NCI-H82 (cell line): ENCODE data around the gene ASCC1.

Experiments
- DNase-seq: peaks from one replicate; lab custom pipeline; 2025; lab: John Stamatoyannopoulos, UW

ASCC1 gene

DNA sequence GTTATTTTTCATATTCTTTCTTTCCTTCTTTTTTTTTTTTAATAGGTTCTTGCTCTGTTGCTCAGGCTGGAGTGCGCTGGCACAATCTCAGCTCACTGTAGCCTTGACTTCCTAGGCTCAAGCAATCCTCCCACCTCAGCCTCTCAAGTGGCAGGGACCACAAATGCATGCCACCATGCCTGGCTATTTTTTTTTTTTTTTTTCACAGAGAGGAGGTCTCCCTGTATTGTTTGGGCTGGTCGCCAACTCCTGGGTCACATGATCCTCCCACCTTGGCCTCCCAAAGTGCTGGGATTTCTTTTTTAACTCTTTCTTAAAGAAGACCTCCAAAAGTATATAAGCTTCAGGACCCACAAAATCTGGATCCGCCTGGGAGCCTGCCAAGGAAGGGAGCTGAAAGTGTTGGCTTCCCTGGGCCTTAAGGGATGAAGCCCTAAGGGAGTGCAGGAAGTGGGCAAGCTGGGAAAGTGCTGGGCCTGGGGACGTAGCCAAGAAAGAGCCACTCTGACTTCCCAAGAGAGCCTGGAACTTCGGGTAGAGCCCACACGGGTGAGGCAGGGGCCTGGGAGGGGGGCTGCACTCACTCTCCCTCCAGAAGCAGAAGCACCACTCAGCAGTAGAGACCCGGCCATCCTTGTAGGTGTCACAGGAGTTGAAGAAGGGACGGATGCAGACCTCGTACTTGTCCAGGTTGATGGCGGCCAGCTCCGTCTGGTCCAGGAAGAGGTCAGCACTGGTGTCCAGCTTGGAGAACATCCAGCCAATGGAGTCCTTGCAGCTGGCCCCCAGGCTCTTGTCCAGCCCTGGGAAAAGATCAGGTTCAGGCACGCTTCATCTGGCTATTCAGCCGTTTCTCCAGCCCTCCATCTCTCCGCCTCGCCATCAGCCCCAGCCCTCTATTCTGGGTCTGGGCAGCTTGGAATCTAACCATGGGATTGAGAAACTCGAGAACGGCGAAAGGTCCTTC is 149.5 kb downstream of the ASCC1 start:
- no peak for DNase-seq

DNA sequence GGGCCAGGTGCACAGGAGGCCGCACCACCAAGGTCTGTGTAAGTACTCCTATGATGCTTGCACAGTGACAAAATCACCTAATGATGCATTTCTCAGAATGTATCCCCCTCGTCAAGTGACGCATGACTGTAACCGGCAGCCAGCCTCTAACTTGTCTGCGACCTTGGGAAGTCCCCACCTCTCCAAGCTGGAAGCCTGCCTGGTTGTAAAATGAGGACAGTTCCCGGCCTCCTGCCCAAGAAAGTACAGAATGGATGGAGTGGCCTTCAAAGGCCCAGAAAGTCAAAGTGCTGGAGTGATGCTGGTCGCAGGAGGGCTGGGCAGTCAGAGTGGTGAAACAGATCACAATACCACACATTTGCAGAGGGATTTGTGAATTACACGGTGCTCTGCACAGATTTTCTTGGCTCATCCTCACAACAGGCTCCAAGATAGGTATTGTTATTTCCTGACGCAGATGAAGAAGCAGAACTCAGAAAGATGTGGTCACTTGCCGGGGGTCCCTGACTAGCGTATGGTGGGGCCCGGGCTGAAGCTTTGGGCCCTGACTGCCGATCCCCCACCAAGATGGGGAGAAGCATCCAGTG is 150.5 kb downstream of the ASCC1 start:
- DNase-seq = no peak

DNA sequence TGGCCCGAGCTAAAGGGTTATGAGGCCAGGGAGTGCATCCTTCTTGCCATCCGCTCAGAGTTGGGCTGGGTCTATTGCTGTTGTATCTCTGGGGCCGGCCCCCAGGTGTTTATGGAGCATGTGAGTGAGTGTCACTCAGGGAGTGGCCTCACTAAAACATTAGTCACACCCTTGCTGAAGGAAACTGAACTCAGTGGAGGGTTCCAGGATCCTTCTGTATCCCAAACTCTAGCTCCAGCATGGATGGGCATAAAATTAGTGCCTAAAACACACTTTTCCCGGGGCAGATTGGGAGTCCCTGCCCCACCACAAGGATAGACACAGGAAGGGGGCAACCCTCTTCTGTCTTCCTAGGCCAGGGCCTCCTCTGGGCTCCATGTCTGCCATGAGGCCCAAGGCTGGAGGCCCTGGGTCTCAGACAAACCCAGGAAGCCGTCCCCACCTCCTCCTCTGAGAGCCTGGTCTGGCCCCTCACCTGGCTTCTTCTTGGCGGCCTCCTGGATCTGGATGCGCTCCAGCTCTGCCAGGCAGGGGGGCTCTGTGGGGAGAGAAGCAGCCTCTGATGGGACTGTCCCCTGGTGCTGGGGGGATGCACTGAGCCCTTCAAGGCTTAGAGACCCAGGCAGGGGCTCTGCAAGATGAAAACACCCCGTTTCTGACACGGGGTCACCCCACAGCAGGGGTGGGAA is 152.2 kb downstream of the ASCC1 start:
- DNase-seq = no peak

DNA sequence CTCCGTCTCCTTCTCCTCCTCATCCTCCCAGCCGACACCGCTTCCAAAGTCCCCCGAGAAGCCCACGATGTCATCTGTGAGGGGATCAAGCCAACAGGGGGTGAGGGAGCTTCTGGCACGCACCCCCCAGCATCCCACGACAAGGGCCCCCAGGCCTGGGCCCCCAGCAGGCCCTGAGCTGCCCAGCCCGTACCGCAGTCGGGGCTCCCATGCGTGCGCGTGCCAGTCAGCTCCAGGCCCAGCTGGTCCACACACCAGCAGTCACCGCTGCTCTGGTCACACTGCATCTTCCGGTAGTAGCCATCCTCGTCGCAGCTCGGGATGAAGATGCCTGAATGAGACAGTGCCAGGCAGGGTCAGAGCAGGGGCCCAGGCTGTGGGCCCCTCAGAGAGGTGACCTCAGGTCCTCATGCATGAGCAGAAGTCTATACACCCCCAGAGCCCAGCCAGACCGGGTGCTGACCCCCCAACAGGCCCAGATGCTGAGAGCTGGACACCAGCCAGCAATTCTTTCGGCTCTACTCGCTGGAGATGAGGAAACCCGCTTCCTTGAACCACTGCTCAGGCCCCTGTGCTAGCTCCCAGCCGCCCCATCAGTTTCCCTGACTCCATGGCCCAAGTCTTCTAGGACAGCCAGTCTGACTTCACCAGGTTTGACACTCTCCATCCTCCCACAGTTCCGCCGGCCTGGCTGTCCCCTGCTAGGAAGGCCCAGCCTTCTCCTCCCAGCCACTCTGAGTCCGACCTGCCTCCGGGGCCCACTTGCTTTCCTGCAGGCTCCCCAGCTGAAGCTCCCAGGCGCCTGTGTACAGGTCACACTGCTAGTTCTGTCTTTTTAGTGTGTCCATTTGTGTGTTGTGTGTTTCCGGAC is 153.0 kb downstream of the ASCC1 start:
- DNase-seq = no peak

DNA sequence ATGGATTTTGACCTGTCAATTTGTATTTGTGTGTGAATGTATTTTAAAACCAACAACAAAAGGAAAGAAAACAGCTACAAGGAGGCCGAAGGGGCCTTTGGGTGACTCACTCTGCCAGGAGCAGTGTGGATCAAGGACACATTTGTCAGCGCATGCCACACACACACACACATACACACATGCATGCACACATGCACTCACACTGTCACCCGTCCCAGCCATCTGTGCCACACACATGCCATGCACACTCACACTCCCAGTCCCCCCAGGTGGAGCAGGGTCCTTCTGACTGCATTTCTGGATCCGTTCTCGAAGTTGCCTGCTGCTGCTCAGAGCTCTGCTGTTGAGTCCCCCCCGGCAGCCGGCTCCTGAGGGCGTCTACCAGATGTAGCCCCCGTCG is 153.7 kb downstream of the ASCC1 start:
- DNase-seq = no peak

DNA sequence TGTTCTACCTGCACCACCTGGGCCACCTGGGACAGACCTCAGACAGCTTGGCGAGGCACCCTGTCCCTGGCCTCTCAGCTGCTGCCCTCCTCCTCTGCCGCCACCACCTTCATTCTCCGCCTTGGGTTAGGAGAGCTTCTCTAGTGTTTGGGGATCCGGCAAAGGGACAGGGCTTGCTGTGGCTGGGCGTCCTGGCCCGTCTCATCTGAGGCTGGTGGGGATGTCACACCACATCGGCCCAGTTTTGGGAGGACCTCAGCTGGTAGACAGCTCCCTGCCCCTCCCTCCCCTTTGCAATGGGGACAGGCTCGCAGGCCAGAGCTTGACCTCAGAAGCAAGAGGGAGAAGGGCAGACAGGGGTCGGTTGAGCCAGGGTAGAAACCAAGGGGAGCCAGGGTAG is 154.1 kb downstream of the ASCC1 start:
- DNase-seq = no peak

DNA sequence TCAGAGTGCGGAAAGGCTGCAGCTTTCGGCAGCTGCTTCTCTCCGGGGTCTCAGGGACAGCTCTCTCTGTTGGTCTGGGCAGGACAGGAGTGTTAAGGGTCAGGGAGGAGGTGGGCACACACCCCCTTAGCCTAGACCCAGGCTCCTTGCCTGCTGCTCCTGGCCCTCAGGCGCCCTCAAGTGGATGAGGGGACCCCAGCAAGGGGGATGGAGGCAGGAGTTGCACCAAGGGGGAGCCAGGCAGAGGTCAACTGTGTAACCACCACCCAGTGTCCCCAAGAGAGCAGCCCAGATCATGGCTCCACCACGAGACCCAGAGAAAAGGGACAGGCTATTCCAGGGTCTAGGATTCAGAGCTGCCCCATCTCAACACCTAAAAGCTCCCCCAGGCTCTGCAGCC is 154.6 kb downstream of the ASCC1 start:
- DNase-seq = peak; percentile 18

DNA sequence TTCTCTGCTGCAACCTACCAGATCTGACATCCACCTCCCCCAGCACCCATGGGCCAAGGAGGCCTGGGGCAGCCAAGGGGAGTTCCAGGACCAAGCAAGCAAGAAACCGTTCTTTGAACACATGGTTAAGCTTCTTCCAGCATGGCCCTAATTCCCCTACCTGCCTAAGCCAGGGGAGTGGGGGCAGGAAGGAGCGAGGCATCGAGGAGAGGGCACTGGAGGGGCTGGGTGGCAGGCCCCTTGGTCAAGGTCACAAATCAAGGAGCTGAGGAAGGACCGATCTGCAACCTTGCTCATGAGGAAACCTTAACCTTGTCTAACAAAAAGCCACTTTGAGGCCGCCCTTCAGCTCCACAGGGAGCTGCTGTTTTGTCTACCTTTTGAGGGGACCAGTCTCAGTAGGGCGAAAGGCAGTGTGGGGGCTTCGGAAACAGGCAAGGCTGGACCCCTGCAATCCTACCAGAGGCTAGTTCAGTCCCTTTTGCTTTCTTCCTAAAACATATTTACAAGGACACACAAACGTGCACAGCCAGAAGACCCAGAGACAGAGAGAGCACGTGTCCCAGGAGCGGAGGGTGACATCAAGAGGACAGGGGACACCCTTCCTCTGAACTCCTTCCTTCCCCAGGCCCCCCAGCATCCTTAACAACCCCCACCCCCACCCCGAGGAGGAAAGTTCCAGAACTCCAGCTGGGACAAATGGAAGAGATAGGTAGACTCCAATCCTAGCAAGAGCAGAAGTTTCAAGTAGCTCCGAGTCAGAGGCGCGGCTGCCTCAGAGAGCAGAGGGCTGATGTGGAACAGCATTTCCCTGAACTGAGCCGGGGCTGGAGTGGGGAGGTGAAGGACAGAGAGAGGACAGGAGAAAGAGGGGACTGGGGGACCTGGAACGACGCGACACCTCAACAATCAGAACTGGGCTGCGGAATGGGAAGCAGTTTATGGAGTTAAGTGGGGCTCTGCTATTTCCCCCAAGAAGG is 155.9 kb downstream of the ASCC1 start:
- no peak for DNase-seq

DNA sequence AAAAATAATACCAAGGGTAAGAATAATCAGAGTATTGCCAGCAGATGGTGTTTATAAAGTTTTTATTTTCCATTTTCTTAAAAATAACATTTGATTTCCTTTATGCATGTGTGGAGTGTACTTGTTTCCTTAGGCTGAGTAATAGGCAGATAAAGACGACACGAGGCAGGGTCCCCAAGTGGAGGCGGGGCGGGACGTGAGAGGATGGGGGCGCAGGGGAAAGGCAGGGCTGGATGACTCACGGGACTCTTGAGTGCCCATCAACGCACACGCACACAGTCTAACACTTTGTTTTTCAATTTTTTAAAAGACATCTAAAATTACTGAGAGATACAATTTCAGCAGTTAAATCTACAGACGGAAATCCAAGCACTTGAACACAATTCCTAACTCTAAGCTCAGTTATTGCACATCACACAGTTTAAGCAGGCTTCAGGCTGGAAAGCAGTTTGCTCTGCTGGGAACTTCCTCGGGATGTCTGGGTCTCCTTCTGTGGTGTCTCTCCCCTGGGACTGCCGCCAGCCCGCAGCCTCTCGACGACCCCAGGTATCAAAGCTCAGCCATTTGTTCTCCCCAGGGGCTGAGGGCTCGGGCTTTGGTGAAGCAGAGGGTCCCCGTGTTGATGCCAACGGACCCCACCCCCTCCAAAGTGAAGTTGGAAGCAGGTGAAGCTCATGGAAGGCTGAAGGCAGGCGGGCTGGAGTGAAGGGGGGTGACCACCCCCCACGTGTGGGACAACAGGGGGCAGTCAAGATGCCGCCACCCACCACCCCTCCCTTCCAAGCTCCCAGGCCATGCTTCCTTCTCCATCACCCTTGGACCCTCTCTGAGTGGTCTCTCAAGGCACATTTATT is 156.9 kb downstream of the ASCC1 start:
- DNase-seq = no peak

DNA sequence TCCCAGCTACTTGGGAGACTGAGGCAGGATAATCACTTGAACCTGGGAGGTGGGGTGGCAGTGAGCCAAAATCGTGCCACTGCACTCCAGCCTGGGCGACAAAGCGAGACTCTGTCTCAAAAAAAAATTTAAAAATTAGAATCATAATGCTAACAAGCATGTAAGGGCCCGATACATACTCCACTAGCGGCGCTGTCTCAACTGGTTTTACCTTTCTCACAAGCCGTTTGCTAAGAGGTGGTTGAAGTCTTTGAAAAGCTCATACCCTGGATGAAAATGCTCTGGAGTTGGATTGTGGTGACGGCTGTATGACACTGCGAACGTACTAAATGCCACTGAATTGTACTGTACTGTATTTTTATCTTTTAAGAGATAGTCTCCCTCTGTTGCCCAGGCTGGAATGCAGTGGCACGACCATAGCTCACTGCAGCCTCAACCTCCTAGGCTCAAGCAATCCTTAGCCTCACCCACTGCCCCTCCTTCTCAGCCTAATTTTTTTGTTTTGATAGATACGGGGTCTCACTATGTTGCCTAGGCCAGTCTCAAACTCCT is 157.7 kb downstream of the ASCC1 start:
- no peak for DNase-seq

DNA sequence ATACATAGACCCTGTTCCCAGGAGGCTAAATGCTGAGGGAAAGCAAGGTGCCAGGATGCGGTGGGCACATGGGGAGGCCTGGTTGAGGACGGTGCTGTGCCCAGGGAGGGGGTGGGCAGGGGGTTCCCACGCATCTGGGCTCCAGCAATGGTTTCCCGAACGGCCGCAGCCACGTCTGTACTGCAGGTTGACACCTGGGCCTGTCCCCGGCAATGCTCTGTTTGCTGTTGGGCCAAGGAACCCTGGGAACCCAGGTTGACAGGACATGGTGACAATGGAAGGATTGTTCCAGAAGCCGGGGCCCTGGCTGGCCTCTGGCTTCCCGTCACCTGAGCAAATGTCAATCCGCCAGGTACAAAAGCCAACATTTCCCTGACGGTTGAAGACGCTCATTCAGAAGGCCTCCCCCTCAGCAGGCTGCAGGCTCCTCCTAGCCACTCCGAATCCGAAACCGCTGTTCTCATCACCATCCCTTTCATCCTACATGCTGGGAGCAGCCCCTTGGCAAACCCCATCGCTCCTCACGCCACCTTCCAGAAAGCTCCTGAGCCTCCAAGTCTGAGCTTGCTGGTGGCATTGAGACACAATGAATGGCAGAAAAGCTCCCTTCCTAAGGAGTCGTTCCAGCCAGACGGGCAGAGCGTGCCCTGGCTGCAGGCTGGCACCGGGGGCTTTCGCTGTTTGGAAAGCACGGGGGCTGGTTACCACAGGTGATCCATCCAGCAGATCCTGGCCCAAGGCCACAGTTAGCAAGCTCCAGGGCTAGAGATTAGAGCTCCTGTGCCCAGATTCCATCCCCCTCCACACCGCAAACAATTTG is 158.9 kb downstream of the ASCC1 start:
- no peak for DNase-seq

DNA sequence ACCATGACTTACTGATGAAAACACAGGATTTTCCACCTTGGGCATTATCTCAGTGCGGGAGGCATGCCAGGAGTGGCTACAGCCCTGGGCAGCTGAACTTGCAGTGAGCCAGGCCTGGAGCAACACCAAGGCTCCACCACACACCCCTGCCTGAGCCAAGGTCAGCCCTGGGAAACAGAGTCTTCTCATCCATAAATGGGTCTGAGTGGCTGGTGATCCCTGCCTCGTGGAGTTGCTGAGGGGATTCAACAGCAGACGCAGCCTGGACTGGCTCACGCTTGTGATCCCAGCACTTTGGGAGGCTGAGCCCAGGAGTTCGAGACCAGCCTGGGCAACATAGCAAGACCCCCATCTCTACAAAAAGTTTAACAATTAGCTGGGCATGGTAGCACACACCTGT is 160.0 kb downstream of the ASCC1 start:
- DNase-seq = no peak

DNA sequence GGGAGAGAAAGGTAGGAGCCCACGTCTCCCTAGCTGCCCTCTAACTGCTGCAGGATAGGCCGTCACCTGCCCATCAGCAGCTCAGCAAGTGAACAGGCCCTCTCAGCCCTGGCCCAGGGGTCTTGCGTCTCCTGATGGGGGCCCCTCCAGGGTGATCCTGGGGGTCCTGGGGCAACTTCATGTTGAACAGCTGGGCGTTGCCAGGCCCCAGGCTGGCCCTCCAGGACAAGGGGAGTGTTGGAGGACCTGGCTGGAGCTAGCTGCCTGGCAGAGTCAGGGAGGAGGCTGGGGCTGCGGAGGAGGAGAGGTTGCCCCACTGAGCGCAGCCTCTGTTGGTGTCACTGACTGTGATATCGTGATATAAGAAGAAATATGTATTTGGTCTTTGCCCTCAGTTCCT is 162.4 kb downstream of the ASCC1 start:
- DNase-seq = no peak

DNA sequence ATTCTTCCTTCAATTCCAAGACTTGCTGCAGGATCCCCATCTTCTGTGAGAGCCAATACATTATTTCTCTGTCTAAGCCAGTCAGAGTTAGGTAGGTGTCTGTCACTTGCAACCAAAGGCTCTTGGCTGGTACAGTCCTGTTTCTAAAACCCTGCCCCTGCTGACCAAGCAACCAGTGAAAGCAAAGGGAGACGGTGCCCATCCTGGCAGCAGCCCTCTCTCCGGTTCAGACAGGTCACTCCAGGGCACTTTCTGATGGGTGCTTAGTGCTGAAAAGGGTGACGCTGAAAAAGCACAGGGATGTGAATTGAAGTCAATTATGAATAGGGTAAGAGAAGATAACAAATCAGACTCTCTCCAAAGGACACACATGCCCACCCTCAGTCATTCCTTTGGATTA is 165.2 kb downstream of the ASCC1 start:
- DNase-seq = no peak

DNA sequence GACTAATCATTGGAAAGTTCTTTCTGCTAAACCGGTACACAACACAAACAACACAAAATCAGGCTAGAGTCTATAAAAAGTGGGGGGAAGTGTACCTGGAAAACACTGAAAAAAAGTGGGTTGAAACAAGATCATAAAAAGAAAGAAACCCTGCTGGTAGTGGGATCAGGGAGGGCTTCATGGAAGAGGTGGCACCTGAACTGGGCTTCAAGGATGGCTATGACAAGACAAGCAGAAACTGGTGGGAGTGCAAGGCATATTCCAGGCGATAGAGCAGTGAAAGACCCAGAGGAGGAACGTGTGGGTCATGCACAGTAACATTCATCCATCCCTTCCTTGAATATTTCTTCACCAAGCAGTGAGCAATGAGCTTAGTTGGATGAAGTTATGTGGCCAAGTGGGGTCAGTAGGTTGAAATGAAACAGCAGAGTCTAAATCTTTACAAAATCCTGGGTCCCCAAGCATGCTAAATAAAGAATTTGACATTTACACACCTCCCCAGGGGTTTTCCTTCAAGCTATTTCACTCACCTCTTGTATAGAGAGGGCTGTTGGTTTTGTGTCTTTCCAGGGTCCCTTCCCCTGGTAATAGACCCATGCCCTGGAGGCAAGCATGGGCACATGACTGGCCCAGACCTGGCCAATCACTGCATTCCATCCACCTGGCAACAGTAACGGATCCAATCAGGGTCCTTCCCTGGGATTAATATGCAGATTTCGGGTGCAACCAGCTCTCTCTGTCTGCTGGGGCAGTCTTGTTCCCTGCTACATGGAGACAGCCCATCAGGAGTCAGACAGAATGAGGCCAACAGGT is 165.9 kb downstream of the ASCC1 start:
- DNase-seq = peak; percentile 70

DNA sequence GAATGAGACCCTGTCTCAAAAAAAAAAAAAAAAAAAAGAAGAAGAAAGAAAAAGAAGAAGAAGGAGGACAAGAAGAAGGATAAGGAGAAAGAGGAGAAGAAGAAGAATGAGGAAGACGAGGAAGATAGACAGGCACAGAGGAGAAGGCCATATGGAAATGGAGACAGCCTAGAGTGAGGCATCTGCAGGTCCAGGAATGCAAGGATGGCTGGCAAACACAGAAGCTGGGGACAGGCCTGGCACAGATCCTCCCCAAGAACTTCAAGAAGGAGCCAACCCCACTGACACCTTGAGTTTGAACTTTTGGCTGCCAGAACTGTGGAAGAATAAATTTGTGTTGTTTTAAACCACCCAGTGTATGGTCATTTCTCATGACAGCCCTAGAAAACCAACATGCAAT is 166.6 kb downstream of the ASCC1 start:
- no peak for DNase-seq

DNA sequence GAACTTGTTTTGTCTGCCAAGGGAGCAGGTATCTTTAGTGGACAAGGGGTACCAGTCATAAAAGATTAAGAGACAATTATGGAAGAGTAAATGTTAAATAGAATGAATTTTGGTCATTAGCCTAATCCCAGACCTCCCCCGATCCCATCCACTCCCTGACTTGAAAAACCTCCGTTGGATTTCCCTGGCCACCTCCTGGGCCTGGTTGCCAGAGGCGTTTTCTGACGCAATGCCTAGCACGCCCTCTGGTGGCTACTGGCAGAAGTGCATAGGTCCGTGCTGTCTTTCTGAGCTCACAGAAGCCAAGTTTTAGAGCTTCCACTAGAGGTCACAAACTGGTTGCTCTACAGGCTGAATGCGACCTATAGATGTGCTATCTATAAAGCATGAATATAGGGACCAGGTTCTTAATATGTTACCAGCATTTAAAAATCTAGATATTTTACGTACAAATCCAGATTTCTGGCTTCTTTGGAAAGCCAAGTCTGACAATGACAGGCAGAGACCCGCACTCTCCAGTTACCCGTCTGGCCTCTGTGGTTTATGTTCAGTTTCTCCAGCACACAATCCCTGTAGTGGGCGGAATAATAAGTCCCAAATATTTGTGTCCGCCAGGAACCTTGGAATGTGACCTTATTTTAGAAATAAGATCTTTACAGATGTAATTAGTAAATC is 167.5 kb downstream of the ASCC1 start:
- peak; percentile 94 for DNase-seq
